MM.1S (cell line): ENCODE data around the gene LCP1.

ENCODE experiments used
- DNase-seq: peaks from one replicate; pipeline ENCODE4 v3.0.0-alpha.2; 2015
- H2AFZ ChIP-seq: fragments of 300-600 bp; sonication (generic); 2 replicates; pipeline ENCODE4 v1.6.0; 2016; ENCODE audit warnings: antibody characterized with exemption, low read length
- H3F3A ChIP-seq: fragments of 300-600 bp; sonication (generic); 2 replicates; pipeline ENCODE4 v1.6.1; 2016; ENCODE audit warnings: mild to moderate bottlenecking, antibody characterized with exemption, low read length, moderate library complexity, mixed read lengths; ENCODE audit not compliant: insufficient read depth
- H3K27ac ChIP-seq: fragments of 300-600 bp; sonication (generic); 2 replicates; pipeline ENCODE4 v1.5.1; 2016; ENCODE audit warnings: mild to moderate bottlenecking, low read length
- H3K27me3 ChIP-seq: fragments of 300-600 bp; sonication (generic); replicated peaks from 2 replicates; pipeline ENCODE4 v1.6.0; 2016; ENCODE audit warnings: low read length; ENCODE audit not compliant: insufficient read depth
- H3K36me3 ChIP-seq: fragments of 300-600 bp; sonication (generic); replicated peaks from 2 replicates; pipeline ENCODE4 v1.6.1; 2016; ENCODE audit warnings: mild to moderate bottlenecking, low read length, mixed read lengths; ENCODE audit not compliant: insufficient read depth
- H3K4me1 ChIP-seq: fragments of 300-600 bp; sonication (generic); 2 replicates; pipeline ENCODE4 v1.6.1; 2016; ENCODE audit warnings: low read length, mixed read lengths
- H3K4me2 ChIP-seq: fragments of 300-600 bp; sonication (generic); 2 replicates; pipeline ENCODE4 v1.6.0; 2016; ENCODE audit warnings: low read depth, low read length
- H3K4me3 ChIP-seq: fragments of 300-600 bp; sonication (generic); 2 replicates; pipeline ENCODE4 v1.5.1; 2016; ENCODE audit warnings: low read length, mixed read lengths
- H3K79me2 ChIP-seq: fragments of 300-600 bp; sonication (generic); 2 replicates; pipeline ENCODE4 v1.6.1; 2016; ENCODE audit warnings: mixed run types, low read length, mixed read lengths
- H3K9ac ChIP-seq: fragments of 300-600 bp; sonication (generic); 2 replicates; pipeline ENCODE4 v1.6.1; 2016; ENCODE audit warnings: low read length, mixed read lengths
- H3K9me2 ChIP-seq: fragments of 300-600 bp; sonication (generic); replicated peaks from 2 replicates; pipeline ENCODE4 v1.6.1; 2016; ENCODE audit warnings: mild to moderate bottlenecking, low read length, mixed read lengths; ENCODE audit not compliant: insufficient read depth
- H3K9me3 ChIP-seq: fragments of 300-600 bp; sonication (generic); replicated peaks from 2 replicates; pipeline ENCODE4 v1.6.1; 2016; ENCODE audit warnings: mild to moderate bottlenecking, low read length, mixed read lengths; ENCODE audit not compliant: insufficient read depth
- H4K20me1 ChIP-seq: fragments of 300-600 bp; sonication (generic); 2 replicates; pipeline ENCODE4 v1.6.1; 2016; ENCODE audit warnings: mild to moderate bottlenecking, low read length, moderate library complexity, mixed read lengths; ENCODE audit not compliant: insufficient read depth
- CTCF ChIP-seq: fragments of 300-600 bp; sonication (generic); IDR thresholded peaks from 2 replicates; pipeline ENCODE4 v1.5.1; 2016; ENCODE audit warnings: antibody characterized with exemption, low read length, mixed read lengths
- EZH2 ChIP-seq: fragments of 300-600 bp; sonication (generic); optimal IDR thresholded peaks from 2 replicates; pipeline ENCODE3; 2017; ENCODE audit warnings: low read depth, mild to moderate bottlenecking, antibody characterized with exemption, low read length, mixed read lengths
- EZH2phosphoT487 ChIP-seq: fragments of 300-600 bp; sonication (generic); IDR thresholded peaks from 2 replicates; pipeline ENCODE4 v1.6.1; 2018; ENCODE audit warnings: antibody characterized with exemption, low read length

LCP1 gene

GRCh38 chr13:46104868-46105267 is 77.1 kb downstream of the LCP1 start, which contains the start of gene CPB2:
TSS of gene CPB2 (minus strand) at chr13:46105033. CDS start at chr13:46105009, 24 bp downstream.
- H3K4me3 ChIP-seq: no peak within 1 kb of the TSS
- no peaks in the 10 kb centered on the region for H3K9me3 ChIP-seq
- H2AFZ ChIP-seq: no peak within 1 kb of the TSS
- H3K4me2 ChIP-seq: no peak within 1 kb of the TSS
- no peak for DNase-seq
- no peaks in the 10 kb centered on the region for H4K20me1 ChIP-seq
- no peak within 1 kb of the TSS for H3K9ac ChIP-seq
- H3K4me1 ChIP-seq: peaks cover 9% of the 10 kb centered on the region; the same call in 1 of the 2 replicates
- no peak within 1 kb of the TSS for H3K27ac ChIP-seq
- no peaks in the 10 kb centered on the region for H3K27me3 ChIP-seq
- TF ChIP-seq EZH2phosphoT487 (no peak), CTCF (no peak), EZH2 (no peak)
- no peaks in the 10 kb centered on the region for H3F3A ChIP-seq
- no peaks in the 10 kb centered on the region for H3K36me3 ChIP-seq
- no peaks in the 10 kb centered on the region for H3K79me2 ChIP-seq
- H3K9me2 ChIP-seq: no peaks in the 10 kb centered on the region

- H3K27me3 ChIP-seq: no peaks in the 10 kb centered on the region
- H3K36me3 ChIP-seq: no peaks in the 10 kb centered on the region
- H3K79me2 ChIP-seq: no peaks in the 10 kb centered on the region
- no peak for DNase-seq
- H3F3A ChIP-seq: no peaks in the 10 kb centered on the region
- no peaks in the 10 kb centered on the region for H4K20me1 ChIP-seq
- no peak overlapping the region for H3K9ac ChIP-seq
- no peaks in the 10 kb centered on the region for H3K9me3 ChIP-seq
- H3K4me2 ChIP-seq: no peak overlapping the region
- no peak overlapping the region for H3K27ac ChIP-seq
- H3K9me2 ChIP-seq: no peaks in the 10 kb centered on the region
- TF ChIP-seq CTCF (no peak), EZH2 (no peak), EZH2phosphoT487 (no peak)
- H3K4me3 ChIP-seq: no peak overlapping the region
- peaks cover 10% of the 10 kb centered on the region; the same call in 1 of the 2 replicates for H3K4me1 ChIP-seq
- no peak overlapping the region for H2AFZ ChIP-seq
Measured at GRCh38 chr13:46103037-46103436, 78.9 kb downstream of the LCP1 start.

- no peaks in the 10 kb centered on the region for H4K20me1 ChIP-seq
- DNase-seq: no peak
- H3K4me2 ChIP-seq: no peak overlapping the region
- H2AFZ ChIP-seq: no peak overlapping the region
- H3K36me3 ChIP-seq: no peaks in the 10 kb centered on the region
- no peaks in the 10 kb centered on the region for H3K9me3 ChIP-seq
- no peaks in the 10 kb centered on the region for H3K79me2 ChIP-seq
- no peak overlapping the region for H3K27ac ChIP-seq
- peaks cover 10% of the 10 kb centered on the region; the same call in 1 of the 2 replicates for H3K4me1 ChIP-seq
- no peaks in the 10 kb centered on the region for H3K9me2 ChIP-seq
- no peak for TF ChIP-seq EZH2phosphoT487
- TF ChIP-seq EZH2: no peak
- TF ChIP-seq CTCF: no peak
- no peak overlapping the region for H3K9ac ChIP-seq
- H3F3A ChIP-seq: no peaks in the 10 kb centered on the region
- no peak overlapping the region for H3K4me3 ChIP-seq
- no peaks in the 10 kb centered on the region for H3K27me3 ChIP-seq
Measured at GRCh38 chr13:46102255-46102605, 79.7 kb downstream of the LCP1 start.
